ENCODE measurements around the gene ADGRE3.

The ADGRE3 gene

DNA sequence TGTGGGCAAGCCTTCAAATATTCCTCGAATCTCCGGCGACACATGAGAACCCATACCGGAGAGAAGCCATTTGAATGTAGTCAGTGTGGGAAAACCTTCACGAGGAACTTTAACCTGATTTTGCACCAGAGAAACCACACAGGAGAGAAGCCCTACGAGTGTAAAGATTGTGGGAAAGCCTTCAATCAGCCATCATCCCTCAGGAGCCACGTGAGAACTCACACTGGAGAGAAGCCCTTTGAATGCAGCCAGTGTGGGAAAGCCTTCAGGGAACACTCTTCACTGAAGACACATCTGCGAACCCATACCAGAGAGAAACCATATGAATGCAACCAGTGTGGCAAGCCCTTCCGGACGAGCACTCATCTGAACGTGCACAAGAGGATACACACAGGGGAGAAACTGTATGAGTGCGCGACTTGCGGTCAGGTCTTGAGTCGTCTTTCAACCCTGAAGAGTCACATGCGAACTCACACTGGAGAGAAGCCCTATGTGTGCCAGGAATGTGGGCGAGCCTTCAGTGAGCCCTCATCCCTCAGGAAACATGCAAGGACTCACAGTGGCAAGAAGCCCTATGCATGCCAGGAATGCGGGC is 44.0 kb upstream of the ADGRE3 start:
- Histone ChIP-seq H3K4me1 (ENCODE audit: insufficient read depth, low read length) (no peaks in the 10 kb centered on the region), H3K4me2 (ENCODE audit: insufficient read depth, low read length) (no peak overlapping the region), H2AFZ (ENCODE audit: low read depth, low read length) (no peak overlapping the region), H3K27me3 (ENCODE audit: insufficient read depth, low read length, poor library complexity) (no peaks in the 10 kb centered on the region), H3K9me3 (ENCODE audit: insufficient read depth, low read length, severe bottlenecking) (peaks cover 40% of the 10 kb centered on the region), H3K36me3 (ENCODE audit: insufficient read depth, low read length) (peaks cover 59% of the 10 kb centered on the region), H3K9ac (ENCODE audit: low read depth, low read length) (no peak overlapping the region), H4K20me1 (ENCODE audit: insufficient read depth, low read length) (no peaks in the 10 kb centered on the region), H3K27ac (ENCODE audit: low read length) (no peak overlapping the region), H3K4me3 (ENCODE audit: low read depth in 1 of 2, low read length in 2 of 2) (no peak overlapping the region), H3K79me2 (ENCODE audit: insufficient read depth, low read length) (no peaks in the 10 kb centered on the region)
- DNase-seq: no peak
- TF ChIP-seq EZH2 (IDR thresholded peaks at IDR 0.05; ENCODE audit: borderline replicate concordance, low read depth, low read length, severe bottlenecking): no peak
- no peak for TF ChIP-seq CTCF (IDR thresholded peaks at IDR 0.05; ENCODE audit: borderline replicate concordance, extremely low read depth, low read length, poor library complexity, severe bottlenecking)
- ATAC-seq (ENCODE audit: insufficient read depth, low read depth): no peak

DNA sequence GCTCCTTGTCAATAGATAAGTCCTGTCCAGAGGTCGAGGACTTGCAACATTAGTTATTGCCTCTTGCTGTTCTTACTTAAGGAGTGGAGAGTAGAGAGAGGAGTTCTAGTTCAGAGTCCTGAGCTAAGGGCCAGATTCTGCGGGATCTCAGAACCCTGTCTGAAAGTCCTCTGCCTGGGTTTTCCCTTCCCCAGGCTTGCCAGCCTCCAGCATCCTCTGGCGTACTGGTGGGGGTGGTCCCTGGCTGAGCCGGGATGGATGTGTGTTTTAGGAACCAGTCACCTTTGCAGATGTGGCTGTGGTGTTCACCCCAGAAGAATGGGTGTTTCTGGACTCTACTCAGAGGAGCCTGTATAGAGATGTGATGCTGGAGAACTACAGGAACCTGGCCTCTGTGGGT is 41.2 kb upstream of the ADGRE3 start:
- ATAC-seq (ENCODE audit: insufficient read depth, low read depth) (no peak), DNase-seq (no peak)
- H3K27me3 ChIP-seq (ENCODE audit: insufficient read depth, low read length, poor library complexity): no peaks in the 10 kb centered on the region
- peaks cover 36% of the 10 kb centered on the region for H3K9me3 ChIP-seq (ENCODE audit: insufficient read depth, low read length, severe bottlenecking)
- H3K79me2 ChIP-seq (ENCODE audit: insufficient read depth, low read length): no peaks in the 10 kb centered on the region
- no peak for TF ChIP-seq EZH2 (IDR thresholded peaks at IDR 0.05; ENCODE audit: borderline replicate concordance, low read depth, low read length, severe bottlenecking)
- no peak for TF ChIP-seq CTCF (IDR thresholded peaks at IDR 0.05; ENCODE audit: borderline replicate concordance, extremely low read depth, low read length, poor library complexity, severe bottlenecking)
- no peak overlapping the region for H3K4me3 ChIP-seq (ENCODE audit: low read depth in 1 of 2, low read length in 2 of 2)
- H3K4me2 ChIP-seq (ENCODE audit: insufficient read depth, low read length): no peak overlapping the region
- peaks cover 70% of the 10 kb centered on the region for H3K36me3 ChIP-seq (ENCODE audit: insufficient read depth, low read length)
- no peaks in the 10 kb centered on the region for H3K4me1 ChIP-seq (ENCODE audit: insufficient read depth, low read length)
- H2AFZ ChIP-seq (ENCODE audit: low read depth, low read length): no peak overlapping the region
- no peaks in the 10 kb centered on the region for H4K20me1 ChIP-seq (ENCODE audit: insufficient read depth, low read length)
- no peak overlapping the region for H3K27ac ChIP-seq (ENCODE audit: low read length)
- H3K9ac ChIP-seq (ENCODE audit: low read depth, low read length): no peak overlapping the region

DNA sequence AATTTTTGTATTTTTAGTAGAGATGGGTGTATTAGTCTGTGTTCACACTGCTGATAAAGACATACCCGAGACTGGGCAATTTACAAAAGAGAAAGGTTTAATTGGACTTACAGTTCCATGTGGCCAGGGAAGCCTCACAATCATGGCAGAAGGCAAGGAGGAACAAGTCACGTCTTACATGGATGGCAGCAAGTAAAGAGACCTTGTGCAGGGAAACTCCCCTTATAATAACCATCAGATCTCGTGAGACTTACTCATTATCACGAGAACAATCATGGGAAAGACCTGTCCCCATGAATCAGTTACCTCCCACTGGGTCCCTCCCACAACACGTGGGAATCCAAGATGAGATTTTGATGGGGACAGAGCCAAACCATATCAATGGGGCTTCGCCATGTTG is 29.8 kb upstream of the ADGRE3 start:
- no peak for ATAC-seq (ENCODE audit: insufficient read depth, low read depth)
- Histone ChIP-seq H3K9me3 (ENCODE audit: insufficient read depth, low read length, severe bottlenecking) (no peaks in the 10 kb centered on the region), H3K4me3 (ENCODE audit: low read depth in 1 of 2, low read length in 2 of 2) (no peak overlapping the region), H3K4me1 (ENCODE audit: insufficient read depth, low read length) (no peaks in the 10 kb centered on the region), H4K20me1 (ENCODE audit: insufficient read depth, low read length) (no peaks in the 10 kb centered on the region), H3K4me2 (ENCODE audit: insufficient read depth, low read length) (no peak overlapping the region), H2AFZ (ENCODE audit: low read depth, low read length) (no peak overlapping the region), H3K27ac (ENCODE audit: low read length) (no peak overlapping the region), H3K36me3 (ENCODE audit: insufficient read depth, low read length) (peaks cover 87% of the 10 kb centered on the region), H3K9ac (ENCODE audit: low read depth, low read length) (no peak overlapping the region), H3K79me2 (ENCODE audit: insufficient read depth, low read length) (no peaks in the 10 kb centered on the region), H3K27me3 (ENCODE audit: insufficient read depth, low read length, poor library complexity) (no peaks in the 10 kb centered on the region)
- DNase-seq: no peak
- TF ChIP-seq CTCF (IDR thresholded peaks at IDR 0.05; ENCODE audit: borderline replicate concordance, extremely low read depth, low read length, poor library complexity, severe bottlenecking) (no peak), EZH2 (IDR thresholded peaks at IDR 0.05; ENCODE audit: borderline replicate concordance, low read depth, low read length, severe bottlenecking) (no peak)

- no peaks in the 10 kb centered on the region for H4K20me1 ChIP-seq (ENCODE audit: insufficient read depth, low read length)
- no peaks in the 10 kb centered on the region for H3K4me1 ChIP-seq (ENCODE audit: insufficient read depth, low read length)
- H3K4me3 ChIP-seq (ENCODE audit: low read depth in 1 of 2, low read length in 2 of 2): no peak overlapping the region
- H3K79me2 ChIP-seq (ENCODE audit: insufficient read depth, low read length): no peaks in the 10 kb centered on the region
- no peaks in the 10 kb centered on the region for H3K27me3 ChIP-seq (ENCODE audit: insufficient read depth, low read length, poor library complexity)
- no peak overlapping the region for H3K27ac ChIP-seq (ENCODE audit: low read length)
- TF ChIP-seq EZH2 (IDR thresholded peaks at IDR 0.05; ENCODE audit: borderline replicate concordance, low read depth, low read length, severe bottlenecking): no peak
- no peak for TF ChIP-seq CTCF (IDR thresholded peaks at IDR 0.05; ENCODE audit: borderline replicate concordance, extremely low read depth, low read length, poor library complexity, severe bottlenecking)
- peaks cover 86% of the 10 kb centered on the region for H3K36me3 ChIP-seq (ENCODE audit: insufficient read depth, low read length)
- no peak overlapping the region for H3K9ac ChIP-seq (ENCODE audit: low read depth, low read length)
- DNase-seq (no peak), ATAC-seq (ENCODE audit: insufficient read depth, low read depth) (no peak)
- H3K9me3 ChIP-seq (ENCODE audit: insufficient read depth, low read length, severe bottlenecking): no peaks in the 10 kb centered on the region
- no peak overlapping the region for H3K4me2 ChIP-seq (ENCODE audit: insufficient read depth, low read length)
- no peak overlapping the region for H2AFZ ChIP-seq (ENCODE audit: low read depth, low read length)
Observed at GRCh38 chr19:14703833-14704232, 29.2 kb upstream of the ADGRE3 start.
